HCT116 (cell line): Measurements from ENCODE around the gene GATM. TPM values are rescaled to one million over a fixed set of nuclear protein-coding genes. Genes with fewer than 3 reads are reported as not detected.

Experiments
- ATAC-seq: fragments of 200-7000 bp; cut with Tn5 transposase; 2 replicates; pipeline ENCODE4 v1.9.1; 2020; ENCODE audit warnings: mild to moderate bottlenecking, moderate library complexity
- BruUV-seq: library from RNA; stranded (reverse); fragments of 400-500 nt; replicated peaks from 2 replicates; lab custom pipeline; 2021; lab: Mats Ljungman, UMichigan
- CTCF ChIA-PET: fragments of 300-600 bp; sonication (Branson Sonifier 250); formaldehyde crosslinking; loops from one replicate; lab custom pipeline; 2021; ENCODE audit warnings: antibody characterized with exemption; lab: Charles Lee
- POLR2A ChIA-PET: fragments of 300-600, 350-600 bp; sonication (Branson Sonifier 250); formaldehyde crosslinking; loops from one replicate; lab custom pipeline; 2021; ENCODE audit warnings: antibody characterized with exemption; lab: Charles Lee
- RAD21 ChIA-PET, 2 experiments: fragments of 300-600 bp; sonication (Branson Sonifier 250); formaldehyde crosslinking; loops; one replicate each; lab custom pipeline; 2023; ENCODE audit warnings: low total read pairs in 2 of 2; ENCODE audit not compliant: uncharacterized antibody in 2 of 2, unreplicated experiment in 2 of 2, low non-redundant PET in 1 of 2; lab: Charles Lee
- DNase-seq: peaks from one replicate; pipeline ENCODE4 v3.0.0-alpha.2; 2010; ENCODE audit warnings: low read depth, low spot score
- H2AFZ ChIP-seq: fragments of 200-600 bp; shearing (Covaris generic), sonication (generic); 2 replicates; pipeline ENCODE4 v1.6.1; 2017; ENCODE audit warnings: low read depth, mixed run types, mixed read lengths, antibody characterized with exemption, low read length; ENCODE audit not compliant: poor library complexity, severe bottlenecking
- H3K27ac ChIP-seq: 2 replicates; pipeline ENCODE4 v1.5.1; 2012; ENCODE audit warnings: low read depth, low read length
- H3K27me3 ChIP-seq: fragments of 200-600 bp; sonication (generic); 2 replicates; pipeline ENCODE4 v1.6.1; 2016; ENCODE audit warnings: mixed run types, low read length, mixed read lengths; ENCODE audit not compliant: insufficient read depth
- H3K36me3 ChIP-seq, 2 experiments: fragments of 200-500 bp in 1 of 2; fragments of 200-600 bp in 1 of 2; sonication (Bioruptor generic) in 1 of 2; sonication (generic) in 1 of 2; 2 replicates each; pipeline versions ENCODE4 v1.5.1 to v1.6.1; 2014 to 2016; ENCODE audit warnings: low read length in 2 of 2, inconsistent platforms in 1 of 2, mixed read lengths in 1 of 2, mixed run types in 1 of 2; ENCODE audit not compliant: insufficient read depth in 2 of 2, control insufficient read depth in 1 of 2
- H3K4me1 ChIP-seq, 2 experiments: fragments of 200-600 bp in 1 of 2; sonication (generic) in 1 of 2; 2 replicates each; pipeline versions ENCODE4 v1.5.1 to v1.6.1; 2012 to 2017; ENCODE audit warnings: low read length in 2 of 2, inconsistent platforms in 1 of 2, mild to moderate bottlenecking in 1 of 2, mixed read lengths in 1 of 2, mixed run types in 1 of 2, moderate library complexity in 1 of 2; ENCODE audit not compliant: insufficient read depth in 2 of 2, control insufficient read depth in 1 of 2
- H3K4me2 ChIP-seq: fragments of 200-600 bp; sonication (generic); 2 replicates; pipeline ENCODE4 v1.6.1; 2017; ENCODE audit warnings: mixed run types, low read length, mixed read lengths
- H3K4me3 ChIP-seq, 2 experiments: fragments of 200-600 bp in 1 of 2; sonication (generic) in 1 of 2; replicated peaks in 1 of 2; 2 replicates each; pipeline ENCODE4 v1.5.1; 2011 to 2016; ENCODE audit warnings: low read length in 2 of 2, control low read depth in 1 of 2, low read depth in 1 of 2, mild to moderate bottlenecking in 1 of 2, mixed read lengths in 1 of 2, mixed run types in 1 of 2
- H3K79me2 ChIP-seq: fragments of 200-600 bp; sonication (generic); 2 replicates; pipeline ENCODE4 v1.6.1; 2017; ENCODE audit warnings: mild to moderate bottlenecking, mixed run types, low read length, moderate library complexity, mixed read lengths; ENCODE audit not compliant: insufficient read depth
- H3K9ac ChIP-seq: fragments of 200-600 bp; sonication (generic); 2 replicates; pipeline ENCODE4 v1.6.1; 2016; ENCODE audit warnings: low read length, mixed read lengths
- H3K9me2 ChIP-seq: fragments of 200-600 bp; sonication (generic), shearing (Covaris generic); 2 replicates; pipeline ENCODE4 v1.6.1; 2017; ENCODE audit warnings: mixed run types, mild to moderate bottlenecking, moderate library complexity; ENCODE audit not compliant: insufficient read depth
- H3K9me3 ChIP-seq, 2 experiments: fragments of 200-500 bp in 1 of 2; fragments of 200-600 bp in 1 of 2; sonication (Bioruptor generic) in 1 of 2; sonication (generic) in 1 of 2; 2 replicates each; pipeline ENCODE4 v1.6.1; 2014 to 2017; ENCODE audit warnings: low read length in 2 of 2, mixed read lengths in 2 of 2, inconsistent platforms in 1 of 2, low read depth in 1 of 2, mild to moderate bottlenecking in 1 of 2, mixed run types in 1 of 2, moderate library complexity in 1 of 2; ENCODE audit not compliant: control insufficient read depth in 1 of 2, insufficient read depth in 1 of 2
- H4K20me1 ChIP-seq: fragments of 200-600 bp; sonication (generic), shearing (Covaris generic); 2 replicates; pipeline ENCODE4 v1.6.1; 2017; ENCODE audit warnings: mixed run types, mild to moderate bottlenecking, moderate library complexity; ENCODE audit not compliant: insufficient read depth
- CBX3 ChIP-seq: IDR thresholded peaks from 2 replicates; pipeline ENCODE4 v1.6.1; 2012; ENCODE audit warnings: low read depth
- CEBPB ChIP-seq: IDR thresholded peaks from 2 replicates; pipeline ENCODE4 v1.6.1; 2012; ENCODE audit warnings: low read depth
- EGR1 ChIP-seq: IDR thresholded peaks from 2 replicates; pipeline ENCODE4 v1.6.1; 2012; ENCODE audit warnings: low read depth
- POLR2A ChIP-seq: IDR thresholded peaks from 2 replicates; pipeline ENCODE4 v1.7.0; 2011; ENCODE audit warnings: borderline replicate concordance; ENCODE audit not compliant: insufficient read depth, insufficient read length; ENCODE audit errors: extremely low read depth
- POLR2AphosphoS5 ChIP-seq: IDR thresholded peaks from 2 replicates; pipeline ENCODE4 v1.6.1; 2011; ENCODE audit warnings: mild to moderate bottlenecking, low read depth, low read length, moderate library complexity
- SIN3A ChIP-seq: IDR thresholded peaks from 2 replicates; pipeline ENCODE4 v1.6.1; 2012; ENCODE audit warnings: low read depth
- SP1 ChIP-seq: IDR thresholded peaks from 2 replicates; pipeline ENCODE4 v1.6.1; 2012; ENCODE audit warnings: low read depth
- SRF ChIP-seq: IDR thresholded peaks from 2 replicates; pipeline ENCODE4 v1.6.1; 2012; ENCODE audit warnings: low read depth
- TCF7L2 ChIP-seq: IDR thresholded peaks from 2 replicates; pipeline ENCODE4 v1.7.0; 2011; ENCODE audit warnings: borderline replicate concordance, inconsistent platforms; ENCODE audit not compliant: insufficient read depth, insufficient read length; ENCODE audit errors: extremely low read depth
- ZFX ChIP-seq: fragments of 450-650 bp; IDR thresholded peaks from 2 replicates; pipeline ENCODE4 v1.6.1; 2017
- intact Hi-C: fragments of 100-400 bp; cut with micrococcal nuclease; formaldehyde crosslinking; loops from 2 replicates; pipeline ENCODE4 v1.10.0; 2022
- total RNA-seq: library from RNA; stranded (reverse); gene quantifications from one replicate; pipeline ENCODE4 v1.2.1, GENCODE V29; 2021; ENCODE audit not compliant: unreplicated experiment
- TF ChIP-seq, protein P1 (sequence below): IDR thresholded peaks from 2 replicates; pipeline ENCODE4 v1.6.1; 2012
- TF ChIP-seq, protein P2 (sequence below): IDR thresholded peaks from 2 replicates; pipeline ENCODE4 v1.6.1; 2011; ENCODE audit warnings: mild to moderate bottlenecking, low read length, moderate library complexity; ENCODE audit not compliant: insufficient replicate concordance; ENCODE audit errors: extremely low read depth
- TF ChIP-seq, protein P3 (sequence below): IDR thresholded peaks from 2 replicates; pipeline ENCODE4 v1.6.1; 2012

GATM gene
- total RNA-seq, 1 experiment from 2014 or later: 3.1 TPM

DNA sequence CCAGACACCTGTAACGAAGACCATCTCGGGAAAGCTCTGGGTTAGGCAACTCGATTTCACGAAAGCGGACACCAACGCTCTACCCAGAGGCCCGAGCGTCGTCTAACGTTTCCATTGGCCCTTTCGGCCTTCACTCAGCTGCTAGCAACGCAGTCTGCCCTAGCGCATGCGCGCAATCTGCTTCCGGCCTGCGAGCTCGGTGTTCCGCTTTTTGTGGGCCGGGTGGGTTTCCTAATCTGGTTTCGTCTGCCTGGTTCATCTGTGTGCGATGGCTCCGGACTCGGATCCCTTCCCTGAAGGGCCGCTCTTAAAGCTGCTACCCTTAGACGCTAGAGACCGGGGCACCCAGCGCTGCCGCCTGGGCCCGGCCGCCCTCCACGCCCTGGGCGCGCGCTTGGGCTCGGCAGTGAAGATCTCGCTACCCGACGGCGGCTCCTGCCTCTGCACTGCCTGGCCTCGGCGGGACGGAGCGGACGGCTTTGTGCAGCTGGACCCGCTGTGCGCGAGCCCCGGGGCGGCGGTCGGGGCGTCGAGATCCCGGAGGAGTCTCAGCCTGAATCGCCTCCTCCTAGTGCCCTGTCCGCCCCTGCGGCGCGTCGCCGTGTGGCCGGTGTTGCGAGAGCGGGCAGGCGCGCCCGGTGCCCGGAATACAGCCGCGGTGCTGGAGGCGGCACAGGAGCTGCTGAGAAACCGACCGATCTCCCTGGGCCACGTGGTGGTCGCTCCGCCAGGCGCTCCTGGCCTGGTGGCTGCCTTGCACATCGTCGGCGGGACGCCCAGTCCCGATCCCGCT lies 24.0 kb upstream of the GATM start:
- ChIA-PET RAD21 (interaction anchor here in 1 of 2 experiments (0.6 to 1.7 kb wide), 2 partner anchors 10 to 239 kb away, joined by 3 to 8 read pairs; no protein-coding TSS in a partner anchor), POLR2A (interaction anchor here (0.8 to 2.5 kb wide), 8 partner anchors 10 to 239 kb away, joined by 3 to 10 read pairs (median 6); partner anchors contain the start of gene BLOC1S6), CTCF (interaction anchor here (0.8 to 4.8 kb wide), 14 partner anchors 13 to 284 kb away, joined by 3 to 48 read pairs (median 6); no protein-coding TSS in a partner anchor)
- DNase-seq (peak; percentile 99), ATAC-seq (peak; percentile 92)
- H3K9me3 ChIP-seq: no peaks in the 10 kb centered on the region
- intact Hi-C loops: loop anchor here (1.0 to 2.0 kb wide), 3 partner anchors 52 to 199 kb away; partner anchors contain the start of gene BLOC1S6
- no peaks in the 10 kb centered on the region for H4K20me1 ChIP-seq
- BruUV-seq: no TSS peak
- peaks cover 51% of the 10 kb centered on the region for H3K79me2 ChIP-seq
- peak overlapping the region; percentile 78 to 86 for H3K4me3 ChIP-seq
- peak overlapping the region; percentile 97 for H3K27ac ChIP-seq
- H3K36me3 ChIP-seq: peaks cover 18% of the 10 kb centered on the region in 2 experiments; a peak in 3 of 4 replicates
- H3K9me2 ChIP-seq: no peaks in the 10 kb centered on the region
- peak overlapping the region; percentile 41 for H2AFZ ChIP-seq
- H3K4me1 ChIP-seq: peaks cover 5 to 15% of the 10 kb centered on the region in 2 experiments; a peak in 3 of 4 replicates
- no peaks in the 10 kb centered on the region for H3K27me3 ChIP-seq
- H3K4me2 ChIP-seq: peak overlapping the region; percentile 85
- TF ChIP-seq CEBPB: peak; percentile 56; the same call in 1 of the 2 replicates
- TF ChIP-seq SP1: peak; percentile 90
- TF ChIP-seq, protein P1, sequence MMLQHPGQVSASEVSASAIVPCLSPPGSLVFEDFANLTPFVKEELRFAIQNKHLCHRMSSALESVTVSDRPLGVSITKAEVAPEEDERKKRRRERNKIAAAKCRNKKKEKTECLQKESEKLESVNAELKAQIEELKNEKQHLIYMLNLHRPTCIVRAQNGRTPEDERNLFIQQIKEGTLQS: no peak
- TF ChIP-seq EGR1: no peak
- TF ChIP-seq POLR2AphosphoS5: peak; percentile 99
- TF ChIP-seq ZFX: peak; percentile 72
- TF ChIP-seq POLR2A: peak; percentile 97
- peak; percentile 83; the same call in 1 of the 2 replicates for TF ChIP-seq SIN3A
- peak; percentile 20 for TF ChIP-seq TCF7L2
- TF ChIP-seq, protein P2, sequence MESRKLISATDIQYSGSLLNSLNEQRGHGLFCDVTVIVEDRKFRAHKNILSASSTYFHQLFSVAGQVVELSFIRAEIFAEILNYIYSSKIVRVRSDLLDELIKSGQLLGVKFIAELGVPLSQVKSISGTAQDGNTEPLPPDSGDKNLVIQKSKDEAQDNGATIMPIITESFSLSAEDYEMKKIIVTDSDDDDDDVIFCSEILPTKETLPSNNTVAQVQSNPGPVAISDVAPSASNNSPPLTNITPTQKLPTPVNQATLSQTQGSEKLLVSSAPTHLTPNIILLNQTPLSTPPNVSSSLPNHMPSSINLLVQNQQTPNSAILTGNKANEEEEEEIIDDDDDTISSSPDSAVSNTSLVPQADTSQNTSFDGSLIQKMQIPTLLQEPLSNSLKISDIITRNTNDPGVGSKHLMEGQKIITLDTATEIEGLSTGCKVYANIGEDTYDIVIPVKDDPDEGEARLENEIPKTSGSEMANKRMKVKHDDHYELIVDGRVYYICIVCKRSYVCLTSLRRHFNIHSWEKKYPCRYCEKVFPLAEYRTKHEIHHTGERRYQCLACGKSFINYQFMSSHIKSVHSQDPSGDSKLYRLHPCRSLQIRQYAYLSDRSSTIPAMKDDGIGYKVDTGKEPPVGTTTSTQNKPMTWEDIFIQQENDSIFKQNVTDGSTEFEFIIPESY: peak; percentile 64
- TF ChIP-seq, protein P3, sequence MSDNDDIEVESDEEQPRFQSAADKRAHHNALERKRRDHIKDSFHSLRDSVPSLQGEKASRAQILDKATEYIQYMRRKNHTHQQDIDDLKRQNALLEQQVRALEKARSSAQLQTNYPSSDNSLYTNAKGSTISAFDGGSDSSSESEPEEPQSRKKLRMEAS: peak; percentile 51; the same call in 1 of the 2 replicates
- 0 out of 2 replicates have a peak, but pooled peaks have one; percentile 41 for TF ChIP-seq SRF
- TF ChIP-seq CBX3: no peak; the same call in 1 of the 2 replicates
- peak overlapping the region; percentile 95 for H3K9ac ChIP-seq
